ENCODE data around the gene TMEM161A.

The TMEM161A gene

GRCh38 chr19:19096641-19097627, 41.3 kb downstream of the TMEM161A start:
- no peak for DNase-seq

GRCh38 chr19:19095691-19096090, 42.6 kb downstream of the TMEM161A start:
- DNase-seq: no peak

GRCh38 chr19:19094513-19094912, 43.8 kb downstream of the TMEM161A start:
- no peak for DNase-seq

GRCh38 chr19:19087676-19088075, 50.6 kb downstream of the TMEM161A start:
- DNase-seq: no peak

- no peak for DNase-seq
Observed at GRCh38 chr19:19083413-19084178, 54.7 kb downstream of the TMEM161A start.

GRCh38 chr19:19081642-19082151, 56.6 kb downstream of the TMEM161A start:
- no peak for DNase-seq

GRCh38 chr19:19079571-19079970, 58.7 kb downstream of the TMEM161A start:
- DNase-seq: no peak

GRCh38 chr19:19078801-19079200, 59.5 kb downstream of the TMEM161A start:
- no peak for DNase-seq

GRCh38 chr19:19077103-19077502, 61.2 kb downstream of the TMEM161A start:
- DNase-seq: no peak

- no peak for DNase-seq
Observed at GRCh38 chr19:19076476-19076875, 61.8 kb downstream of the TMEM161A start.

GRCh38 chr19:19075126-19075525, 63.2 kb downstream of the TMEM161A start:
- no peak for DNase-seq

- no peak for DNase-seq
Observed at GRCh38 chr19:19074196-19074882, 63.9 kb downstream of the TMEM161A start.

- no peak for DNase-seq
Observed at GRCh38 chr19:19071897-19072296, 66.4 kb downstream of the TMEM161A start.

All from C1 segment of cervical spinal cord (tissue), 14 donors.